Right renal pelvis (tissue), 4 donors: Measurements from ENCODE around the gene STK38. TPM values are rescaled to one million over a fixed set of nuclear protein-coding genes. Genes with fewer than 3 reads are reported as not detected.
"Not testable (repeated sequence)": the region's sequence is repeated elsewhere in the genome, so short reads cannot be mapped to it uniquely, and the experiment has no call there.

Source experiments
- DNase-seq, 4 donors: peaks; one replicate each; pipeline ENCODE4 v3.0.0-alpha.2; 2013; ENCODE audit warnings: low read depth in 4 of 4, low spot score in 3 of 4, missing footprints in 1 of 4
- polyA plus RNA-seq, 4 donors: library from polyadenylated mRNA; unstranded; fragments of 120-200 nt; gene quantifications; one replicate each; pipeline ENCODE4 v1.2.1, GENCODE V29; 2013; ENCODE audit not compliant: insufficient read length in 4 of 4

The STK38 gene
- polyA plus RNA-seq, 4 donors = 48.1 to 63.5 (median 50.9) TPM

DNA sequence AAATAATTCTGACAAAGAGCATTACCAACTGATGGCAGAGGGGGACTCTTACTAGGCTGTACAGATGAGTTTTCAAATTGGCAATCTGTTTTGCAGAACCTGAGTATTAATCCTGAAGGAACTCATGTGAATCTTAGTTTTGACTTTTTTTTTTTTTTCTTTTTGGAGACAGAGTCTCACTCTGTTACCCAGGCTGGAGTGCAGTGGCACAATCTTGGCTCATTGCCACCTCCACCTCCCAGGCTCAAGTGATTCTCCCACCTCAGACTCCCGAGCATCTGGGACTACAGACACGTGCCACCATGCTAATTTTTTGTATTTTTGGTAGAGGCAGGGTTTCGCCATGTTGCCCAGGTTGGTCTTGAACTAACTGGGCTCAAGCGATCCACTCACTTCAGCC is 55.2 kb downstream of the STK38 start:
- DNase-seq = no peak

DNA sequence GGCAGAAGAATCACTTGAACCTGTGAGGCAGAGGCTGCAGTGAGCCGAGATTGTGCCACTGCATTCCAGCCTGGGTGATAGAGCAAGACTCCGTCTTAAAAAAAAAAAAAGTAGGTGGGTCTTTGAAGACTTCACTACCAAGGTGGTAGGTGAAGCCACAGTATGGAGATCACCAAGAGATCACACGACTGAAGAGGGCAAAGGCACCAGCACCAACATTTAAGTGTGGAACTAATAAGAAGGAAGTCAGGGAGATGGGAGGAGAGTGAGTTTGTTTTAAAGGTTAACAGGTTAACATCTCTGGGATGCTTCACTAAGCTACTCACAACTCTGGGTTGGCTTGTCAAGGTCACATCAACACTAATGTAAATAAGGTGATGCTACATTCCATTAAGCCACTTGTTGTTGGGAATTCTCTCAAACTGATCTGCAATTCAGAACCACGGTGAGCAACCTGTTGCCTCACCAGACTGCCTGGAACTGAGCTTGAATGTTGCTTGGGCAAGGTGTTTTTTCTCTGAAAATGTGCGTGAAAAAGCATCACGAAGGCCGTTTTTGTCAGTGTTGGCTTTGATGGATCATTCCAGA is 55.8 kb downstream of the STK38 start:
- DNase-seq = no peak

DNA sequence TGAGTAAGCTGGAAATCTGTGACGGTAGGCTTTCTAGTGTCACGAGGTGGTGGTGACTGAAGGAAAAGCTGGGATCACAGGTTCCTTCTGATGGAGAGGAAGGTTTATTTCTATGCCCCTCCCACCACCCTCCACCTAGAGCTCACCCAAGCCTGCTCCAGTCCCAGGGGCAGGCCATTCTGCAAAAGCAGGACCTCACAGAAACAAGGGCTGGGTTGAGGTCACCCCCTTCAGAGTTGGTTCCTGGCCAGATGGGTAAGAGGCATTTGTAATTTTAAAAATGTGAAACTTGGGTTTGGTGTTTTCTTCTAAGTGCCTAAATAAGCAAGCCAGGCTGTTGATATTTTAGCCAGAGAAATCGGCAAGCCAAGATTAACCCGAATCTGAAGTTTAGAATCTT is 57.9 kb downstream of the STK38 start:
- no peak for DNase-seq

DNA sequence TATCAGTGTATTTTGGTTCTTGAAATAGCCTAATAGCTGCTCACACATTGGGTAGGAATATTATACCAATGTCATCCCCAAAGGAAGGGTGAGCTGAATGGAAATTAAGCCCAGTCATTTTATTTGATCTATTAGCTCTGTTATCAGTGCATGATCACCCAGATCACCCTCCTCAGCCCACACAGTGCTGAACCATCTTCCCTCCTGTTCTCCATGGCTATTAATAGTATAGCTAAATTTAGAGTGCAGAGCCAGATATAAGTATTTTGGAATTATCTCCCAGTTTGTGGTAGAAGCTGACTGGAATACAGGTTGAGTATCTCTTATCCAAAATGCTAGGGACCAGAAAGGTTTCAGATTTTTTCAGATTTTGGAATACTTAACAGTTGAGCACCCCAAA is 59.1 kb downstream of the STK38 start:
- DNase-seq = no peak

DNA sequence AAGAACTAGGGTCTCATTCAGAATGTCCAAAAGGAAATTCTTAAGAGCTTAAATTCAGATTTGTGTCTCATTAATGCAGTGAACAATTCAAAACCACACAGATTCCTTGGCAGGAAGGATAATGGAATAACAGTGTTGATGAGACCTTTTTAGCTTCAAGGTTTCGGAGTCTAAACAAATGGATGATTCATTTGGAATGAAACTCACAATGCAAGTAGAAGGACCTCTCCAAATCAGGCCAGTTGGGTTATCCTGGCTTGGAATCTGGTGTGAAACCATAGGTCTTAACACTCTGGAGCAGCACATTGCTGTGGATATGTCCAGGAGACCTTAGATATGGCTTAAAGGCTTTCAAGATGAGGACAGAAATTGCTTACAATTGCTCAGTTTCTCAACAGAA is 59.6 kb downstream of the STK38 start:
- DNase-seq = no peak

DNA sequence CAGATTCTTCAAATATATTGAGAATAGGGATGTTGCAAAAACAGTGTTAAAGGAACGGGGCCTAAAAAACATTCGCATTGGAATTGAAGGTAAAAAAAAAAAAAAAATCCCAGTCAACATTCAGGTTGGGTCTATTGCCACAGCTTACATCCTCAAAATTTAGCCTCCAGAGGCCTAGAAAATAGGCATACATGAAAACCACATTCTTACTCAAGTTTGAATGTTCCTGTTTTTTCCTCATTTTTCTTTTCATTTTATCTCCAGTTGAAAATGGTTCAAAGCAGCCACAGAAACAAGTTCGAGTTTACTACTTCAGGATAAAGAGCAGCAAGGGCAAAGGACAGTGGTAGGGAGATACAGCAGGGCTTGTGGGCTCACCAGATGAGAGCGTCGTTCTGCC is 62.5 kb downstream of the STK38 start:
- no peak for DNase-seq

DNA sequence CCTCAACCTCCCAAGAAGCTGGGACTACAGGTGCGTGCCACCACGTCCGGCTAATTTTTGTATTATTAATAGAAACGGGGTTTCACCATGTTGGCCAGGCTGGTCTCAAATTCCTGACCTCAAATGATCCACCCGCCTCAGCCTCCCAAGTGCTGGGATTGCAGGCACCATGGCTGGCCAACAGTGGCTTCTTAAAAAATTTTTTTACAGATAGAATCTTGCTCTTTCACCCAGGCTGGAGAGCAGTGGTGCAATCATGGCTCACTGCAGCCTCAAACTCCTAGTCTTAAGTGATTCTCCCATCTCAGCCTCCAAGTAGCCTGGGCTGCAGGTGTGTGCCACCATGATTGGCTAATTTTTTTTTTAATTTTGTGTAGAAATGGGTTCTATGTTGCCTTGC is 64.0 kb downstream of the STK38 start:
- DNase-seq = not testable (repeated sequence)

DNA sequence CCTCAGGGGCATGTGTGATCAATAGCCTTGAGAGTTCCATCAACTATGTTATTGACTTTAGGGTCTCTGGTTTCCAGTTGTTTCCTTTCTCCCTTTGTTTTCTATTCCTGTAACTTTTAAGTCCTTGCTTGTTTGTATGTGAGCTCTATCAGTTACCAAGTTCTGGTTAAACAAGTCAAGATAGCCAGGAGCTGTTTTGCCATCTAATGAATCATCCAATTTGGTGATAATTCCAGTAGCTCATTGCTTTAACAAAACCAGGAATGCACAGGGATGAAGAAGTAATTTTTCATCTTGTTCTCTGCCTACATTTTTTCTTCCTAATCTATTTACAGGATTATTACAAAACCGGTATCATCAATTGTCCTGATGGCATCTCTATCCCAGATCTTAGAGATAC is 68.0 kb downstream of the STK38 start:
- DNase-seq = no peak

DNA sequence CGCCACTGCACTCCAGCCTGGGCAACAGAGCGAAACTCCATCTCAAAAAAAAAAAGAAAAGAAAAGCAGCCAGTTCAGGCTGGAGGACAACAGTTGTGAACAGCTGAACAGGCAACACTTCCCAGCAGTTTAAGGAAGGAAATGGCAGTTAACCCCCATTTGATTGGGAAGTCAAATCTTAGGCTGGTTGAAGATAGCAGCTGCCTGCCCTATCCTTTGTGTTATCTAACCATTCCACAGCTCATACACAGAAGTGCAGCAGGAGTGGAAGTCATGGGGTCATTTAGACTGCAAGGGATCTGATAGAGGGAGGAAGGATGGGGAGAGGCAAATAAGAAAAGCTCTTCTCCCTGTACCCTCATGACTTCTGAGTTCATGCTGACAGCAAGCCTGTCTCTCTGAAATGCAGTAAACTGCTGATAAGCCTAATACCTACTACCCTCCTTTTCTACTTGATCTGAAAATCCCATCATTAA is 69.2 kb downstream of the STK38 start:
- no peak for DNase-seq

DNA sequence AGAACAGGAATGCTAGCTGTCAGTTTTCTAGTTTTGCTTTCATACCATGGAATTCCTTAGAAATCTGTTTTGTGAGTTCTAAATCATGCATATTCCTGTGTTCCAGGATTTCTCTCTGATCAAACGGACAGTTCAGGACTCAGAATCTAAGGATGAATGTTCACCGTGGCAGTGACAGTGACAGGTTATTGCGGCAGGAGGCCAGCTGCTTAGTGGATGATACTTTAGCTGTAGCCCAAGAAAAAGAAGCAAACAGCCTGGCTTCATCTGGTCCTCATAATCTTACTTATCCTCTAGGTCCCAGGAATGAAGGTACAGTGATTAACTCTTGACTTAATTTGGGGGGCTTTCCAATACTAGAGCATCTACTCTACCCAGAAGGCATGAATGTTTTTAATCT is 77.3 kb downstream of the STK38 start:
- DNase-seq = no peak

DNA sequence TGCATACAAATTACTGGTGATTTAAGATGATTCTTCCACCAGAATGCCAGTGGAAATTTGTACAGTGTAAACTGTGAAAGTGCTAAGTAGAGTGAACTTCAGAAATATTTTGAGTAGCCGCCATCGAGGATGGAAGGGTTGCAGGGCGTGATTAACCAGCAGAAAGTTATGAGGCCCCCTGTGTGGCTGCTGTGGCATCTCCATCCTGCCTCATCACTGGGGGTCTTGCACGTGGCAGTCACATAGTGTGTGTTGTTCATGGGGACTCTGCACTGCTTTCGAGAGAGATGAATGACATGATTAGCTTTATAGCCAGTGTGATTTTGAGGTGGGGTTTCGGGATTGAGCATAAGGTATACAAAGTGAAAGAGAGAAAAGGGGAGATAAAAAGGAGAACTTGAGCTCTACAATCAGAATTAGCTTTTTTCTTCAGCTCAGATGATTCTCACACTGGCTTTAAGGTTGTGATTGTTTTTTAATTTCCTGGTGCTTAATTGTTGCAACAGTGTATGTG is 78.1 kb downstream of the STK38 start:
- no peak for DNase-seq

DNA sequence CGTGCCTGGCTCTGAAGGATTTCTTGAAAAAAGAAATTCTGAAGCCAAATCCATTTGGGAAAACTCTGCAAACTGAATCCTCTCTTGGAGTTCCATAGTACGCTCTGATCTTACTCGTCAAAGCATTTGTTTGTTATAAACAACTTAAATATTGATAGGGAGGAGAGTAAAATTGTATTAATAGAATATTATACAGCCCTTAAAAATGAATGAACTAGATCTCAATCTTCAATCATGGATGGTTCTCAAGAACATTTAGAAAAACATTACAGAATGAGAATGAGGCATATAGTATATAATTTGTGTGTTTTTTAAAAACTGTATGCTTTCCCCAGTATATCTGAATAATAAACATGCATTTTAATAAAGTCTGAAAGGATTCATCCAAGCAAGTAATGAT is 79.7 kb downstream of the STK38 start:
- DNase-seq = no peak

DNA sequence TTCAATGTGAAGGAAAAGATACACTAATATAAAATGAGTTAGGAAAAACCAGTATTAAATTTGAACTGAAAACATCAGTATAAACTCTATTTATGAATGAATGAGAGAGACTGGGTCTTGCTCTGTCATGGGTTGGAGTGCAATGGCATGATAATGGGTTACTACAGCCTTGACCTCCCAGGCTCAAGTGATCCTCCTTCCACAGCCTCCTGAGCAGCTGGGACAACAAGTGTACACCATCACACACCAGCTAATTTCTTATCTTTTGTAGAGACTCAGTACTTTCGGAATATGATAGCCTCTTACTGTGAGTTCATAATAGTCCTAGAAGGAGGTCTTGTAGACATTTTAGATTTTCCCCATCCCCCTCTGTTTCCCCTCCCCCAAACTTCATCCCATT is 83.0 kb downstream of the STK38 start:
- no peak for DNase-seq

DNA sequence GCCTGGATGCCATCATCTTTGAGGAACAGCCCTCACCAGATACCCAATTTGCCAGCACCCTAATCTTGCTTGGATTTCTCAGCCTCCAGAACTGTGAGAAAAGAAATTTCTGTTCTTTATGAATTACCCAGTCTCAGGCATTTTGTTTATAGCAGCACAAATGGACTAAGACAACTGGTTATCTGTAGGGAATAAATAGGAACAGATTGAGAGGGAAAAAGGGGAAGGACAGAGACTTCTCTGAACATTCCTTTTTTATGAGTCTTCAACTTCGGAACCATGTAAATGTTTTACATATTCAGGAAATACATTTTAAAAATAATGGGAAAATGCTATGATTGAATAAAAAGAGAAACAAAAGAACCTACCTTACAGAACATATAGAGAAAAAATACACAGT is 83.6 kb downstream of the STK38 start:
- no peak for DNase-seq

DNA sequence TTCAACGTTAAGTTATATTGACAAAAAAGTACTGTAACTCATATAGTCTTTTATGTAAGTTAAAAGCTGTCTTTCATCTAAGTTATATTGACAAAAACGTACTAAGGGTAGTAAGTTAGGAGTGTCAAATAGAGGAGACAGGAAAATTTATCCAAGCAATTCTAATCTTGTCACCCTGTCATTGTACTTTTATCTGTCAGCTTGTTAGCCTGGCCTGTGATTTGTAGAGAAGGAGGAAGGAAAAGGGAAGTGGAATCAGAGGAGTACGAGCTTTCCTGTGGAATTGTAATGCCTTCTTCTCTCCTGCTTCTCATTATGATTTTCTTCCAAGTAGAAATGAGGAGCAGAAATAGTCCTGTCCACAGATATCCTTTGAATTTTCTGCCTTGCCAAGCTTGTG is 85.6 kb downstream of the STK38 start:
- no peak for DNase-seq

DNA sequence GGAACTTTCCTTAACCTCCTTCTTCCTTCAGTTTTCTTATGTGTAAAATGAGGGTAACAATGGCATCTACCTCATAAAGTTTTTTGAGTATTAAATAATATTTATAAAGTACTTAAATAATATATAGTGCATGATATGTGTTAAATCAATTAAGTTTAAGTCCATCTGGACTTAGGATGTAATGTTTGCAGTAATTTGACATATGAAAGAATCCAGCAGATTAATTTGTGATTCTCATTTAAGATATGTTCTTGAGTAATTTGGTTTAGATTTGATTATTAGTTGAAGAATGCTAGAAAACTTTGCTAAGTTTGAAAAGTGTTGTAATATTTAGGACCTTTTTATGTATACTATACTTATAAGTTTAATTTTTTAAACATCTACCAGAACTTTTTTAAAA is 86.4 kb downstream of the STK38 start:
- no peak for DNase-seq

DNA sequence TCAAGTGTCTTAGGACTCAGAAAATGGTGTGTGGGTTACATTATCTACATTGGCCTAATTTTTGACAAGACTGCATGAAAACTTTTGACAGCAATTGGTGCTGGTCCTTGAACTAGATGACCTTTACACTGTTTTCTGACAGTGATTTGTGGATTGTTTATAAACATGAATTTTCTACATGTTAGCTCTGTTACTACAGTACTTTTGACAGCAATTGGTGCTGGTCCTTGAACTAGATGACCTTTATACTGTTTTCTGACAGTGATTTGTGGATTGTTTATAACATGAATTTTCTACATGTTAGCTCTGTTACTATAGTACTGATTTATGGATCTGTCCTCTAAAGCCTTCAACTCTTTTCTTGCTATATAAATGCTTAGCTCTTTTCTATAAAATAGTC is 87.8 kb downstream of the STK38 start:
- DNase-seq = no peak

DNA sequence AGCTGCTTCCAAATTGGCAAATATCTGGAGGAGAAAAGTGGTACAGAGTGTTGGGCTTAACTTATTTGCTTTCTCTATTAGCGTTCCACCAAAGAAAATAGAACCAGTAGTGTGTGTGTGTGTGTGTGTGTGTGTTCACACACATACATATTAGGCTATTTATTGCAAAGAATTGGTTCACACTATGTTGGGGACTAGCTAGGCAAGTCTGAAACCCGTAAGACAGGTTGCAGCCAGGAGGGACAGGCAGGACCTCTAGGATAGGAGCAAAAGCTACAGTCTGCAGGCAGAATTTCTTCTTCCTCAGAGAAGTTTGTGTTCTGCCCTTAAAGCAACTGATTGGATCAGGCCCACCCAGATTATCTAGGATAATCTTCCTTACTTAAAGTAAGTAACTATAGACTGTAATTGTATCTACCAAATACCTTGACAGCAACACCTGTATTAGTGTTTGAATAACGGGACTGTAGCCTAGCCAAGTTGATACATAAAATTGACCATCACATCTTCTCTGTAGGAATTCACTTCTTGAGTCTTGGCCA is 91.7 kb downstream of the STK38 start:
- DNase-seq = no peak

DNA sequence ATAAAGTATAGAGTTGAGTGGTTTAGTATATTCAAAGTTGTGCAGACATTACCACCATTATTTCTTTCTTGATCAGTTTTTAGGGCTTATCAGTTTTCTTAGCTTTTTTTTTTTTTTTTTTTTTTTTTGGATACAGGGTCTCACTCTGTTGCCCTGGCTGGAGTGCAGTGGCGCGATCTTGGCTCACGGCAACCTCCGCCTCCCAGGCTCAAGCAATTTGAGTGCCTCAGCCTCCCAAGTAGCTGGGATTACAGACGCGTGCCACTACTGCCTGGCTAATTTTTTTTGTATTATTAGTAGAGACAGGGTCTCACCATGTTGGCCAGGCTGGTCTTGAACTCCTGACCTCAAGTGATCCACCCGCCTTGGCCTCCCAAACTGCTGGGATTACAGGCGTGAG is 94.4 kb downstream of the STK38 start:
- DNase-seq = not testable (repeated sequence)

DNA sequence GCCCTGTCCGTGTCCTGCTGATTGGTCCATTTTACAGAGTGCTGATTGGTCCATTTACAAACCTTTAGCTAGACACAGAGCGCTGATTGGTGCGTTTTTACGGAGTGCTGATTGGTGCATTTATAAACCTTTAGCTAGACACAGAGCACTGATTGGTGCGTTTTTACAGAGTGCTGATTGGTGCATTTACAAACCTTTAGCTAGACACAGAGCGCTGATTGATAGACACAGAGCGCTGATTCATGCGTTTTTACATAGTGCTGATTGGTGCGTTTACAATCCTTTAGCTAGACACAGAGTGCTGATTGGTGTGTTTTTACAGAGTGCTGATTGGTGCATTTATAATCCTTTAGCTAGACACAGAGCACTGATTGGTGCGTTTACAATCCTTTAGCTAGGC is 98.1 kb downstream of the STK38 start:
- not testable (repeated sequence) for DNase-seq

DNA sequence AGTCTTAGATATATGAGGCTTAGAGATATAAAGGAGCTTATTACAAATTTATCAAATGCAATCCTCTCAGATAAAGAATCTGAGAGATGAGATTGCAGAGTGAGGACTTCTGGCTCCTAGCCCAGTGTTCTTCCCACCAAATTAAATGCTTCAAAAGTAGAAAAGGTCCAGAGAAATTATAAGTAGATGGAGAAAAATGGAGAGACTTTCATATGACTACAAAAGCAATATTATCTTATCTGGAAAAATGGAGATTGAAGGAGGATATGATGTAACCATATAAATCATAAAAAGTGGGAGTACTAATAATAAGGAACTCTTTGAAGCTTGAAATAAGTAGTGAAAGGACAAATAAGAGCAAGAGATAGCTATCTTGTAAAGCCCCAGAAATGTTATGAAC is 101.7 kb downstream of the STK38 start:
- DNase-seq = no peak

DNA sequence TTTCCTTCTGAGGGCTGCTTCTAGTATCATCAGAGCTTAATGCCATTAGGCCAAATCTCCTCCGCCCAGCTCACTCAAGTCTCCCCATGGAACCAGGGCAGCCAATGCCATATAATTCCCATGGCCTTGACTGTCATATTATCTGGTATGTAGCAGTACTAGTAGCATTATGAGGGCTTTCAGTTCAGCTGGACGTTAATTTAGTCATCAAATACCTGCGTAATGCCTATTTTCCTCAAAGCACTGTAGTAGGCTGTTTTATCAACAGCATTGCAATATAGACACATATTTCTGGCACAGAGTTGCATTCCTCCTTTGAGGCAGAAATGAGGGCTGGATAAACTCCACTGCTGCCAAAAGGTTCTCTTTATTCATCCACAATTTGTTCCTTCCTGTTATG is 102.8 kb downstream of the STK38 start:
- DNase-seq = no peak
